GM21390 (cell line): ENCODE data around the gene CEACAM16.
"Not testable (repeated sequence)": the region's sequence is repeated elsewhere in the genome, so short reads cannot be mapped to it uniquely, and the experiment has no call there.

Experiments used
- ATAC-seq: cut with Tn5 transposase; IDR thresholded peaks from one replicate; pipeline ENCODE4 v1.9.1; 2021; ENCODE audit not compliant: unreplicated experiment

Gene CEACAM16, protein sequence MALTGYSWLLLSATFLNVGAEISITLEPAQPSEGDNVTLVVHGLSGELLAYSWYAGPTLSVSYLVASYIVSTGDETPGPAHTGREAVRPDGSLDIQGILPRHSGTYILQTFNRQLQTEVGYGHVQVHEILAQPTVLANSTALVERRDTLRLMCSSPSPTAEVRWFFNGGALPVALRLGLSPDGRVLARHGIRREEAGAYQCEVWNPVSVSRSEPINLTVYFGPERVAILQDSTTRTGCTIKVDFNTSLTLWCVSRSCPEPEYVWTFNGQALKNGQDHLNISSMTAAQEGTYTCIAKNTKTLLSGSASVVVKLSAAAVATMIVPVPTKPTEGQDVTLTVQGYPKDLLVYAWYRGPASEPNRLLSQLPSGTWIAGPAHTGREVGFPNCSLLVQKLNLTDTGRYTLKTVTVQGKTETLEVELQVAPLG

DNA sequence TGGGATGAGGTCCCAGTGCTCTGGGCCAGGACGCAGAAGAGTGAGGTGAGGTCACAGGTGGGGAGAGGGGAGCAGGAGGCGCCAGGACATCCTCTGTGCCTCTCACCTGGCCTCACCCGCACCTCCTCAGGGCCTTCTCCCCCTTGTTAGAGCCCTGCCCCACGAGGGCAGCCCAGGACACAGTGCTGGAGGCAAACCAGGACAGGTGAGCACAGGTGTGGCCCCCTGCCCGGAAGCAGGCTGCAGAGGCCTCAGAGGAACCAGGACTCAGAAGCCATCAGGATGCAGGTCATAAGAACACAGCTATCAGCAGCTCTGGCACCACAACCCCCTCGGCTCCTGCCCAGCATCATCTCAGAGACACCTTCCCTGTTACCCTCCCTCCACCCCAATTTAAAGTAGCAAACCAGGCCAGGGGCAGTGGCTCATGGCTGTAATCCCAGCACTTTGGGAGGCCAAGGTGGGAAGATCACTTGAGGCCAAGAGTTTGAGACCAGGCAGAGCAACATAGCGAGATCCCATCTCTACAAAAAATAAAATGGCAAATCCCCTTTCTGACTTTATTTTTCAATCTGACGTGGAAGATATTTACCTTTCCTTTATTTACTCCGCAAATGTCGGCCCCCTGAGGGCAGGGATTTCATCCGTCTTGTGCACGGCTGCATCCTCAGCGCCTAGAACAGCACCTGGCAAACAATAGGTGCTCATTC lies at the start of gene CEACAM16:
CEACAM16 (plus strand) TSS at position 660 of the 710 bp plus-strand sequence. CDS start 2,306 bp downstream, outside the sequence.
- no peak for ATAC-seq

DNA sequence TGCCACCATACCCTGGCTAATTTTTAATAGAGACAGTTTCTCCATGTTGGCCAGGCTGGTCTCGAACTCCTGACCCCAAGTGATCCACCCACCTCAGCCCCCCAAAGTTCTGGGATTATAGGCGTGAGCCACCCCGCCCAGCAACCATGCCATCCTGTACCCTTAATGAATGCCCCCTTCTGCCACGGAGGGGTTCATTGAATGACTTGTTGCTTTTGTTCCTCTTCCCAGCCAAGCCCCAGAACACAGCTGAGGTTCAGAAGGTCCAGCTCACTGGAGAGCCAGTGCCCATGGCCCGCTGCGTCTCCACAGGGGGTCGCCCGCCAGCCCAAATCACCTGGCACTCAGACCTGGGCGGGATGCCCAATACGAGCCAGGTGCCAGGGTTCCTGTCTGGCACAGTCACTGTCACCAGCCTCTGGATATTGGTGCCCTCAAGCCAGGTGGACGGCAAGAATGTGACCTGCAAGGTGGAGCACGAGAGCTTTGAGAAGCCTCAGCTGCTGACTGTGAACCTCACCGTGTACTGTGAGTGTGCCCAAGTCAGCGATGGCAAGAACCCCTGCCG lies 49.3 kb upstream of the CEACAM16 start:
- ATAC-seq = no peak

DNA sequence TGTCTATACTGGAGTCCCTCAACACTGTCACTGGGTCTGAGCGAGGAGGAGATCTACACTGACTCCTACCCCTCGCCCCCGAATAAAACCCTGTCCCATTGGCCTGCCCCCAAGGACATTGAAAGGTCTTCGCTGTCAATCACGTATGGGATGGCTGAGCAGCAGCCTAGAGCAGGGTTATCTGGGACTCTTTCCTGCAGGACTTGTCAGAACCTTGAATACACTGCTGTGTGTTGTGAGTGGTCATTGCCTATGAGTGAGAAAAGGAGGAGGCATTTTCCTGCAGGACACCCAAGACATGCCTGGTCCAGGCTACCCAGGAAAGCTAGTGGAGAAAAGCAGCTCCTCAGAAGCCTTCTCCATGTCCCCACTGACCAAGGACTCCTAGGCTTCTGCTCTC lies 45.6 kb upstream of the CEACAM16 start:
- ATAC-seq = no peak

DNA sequence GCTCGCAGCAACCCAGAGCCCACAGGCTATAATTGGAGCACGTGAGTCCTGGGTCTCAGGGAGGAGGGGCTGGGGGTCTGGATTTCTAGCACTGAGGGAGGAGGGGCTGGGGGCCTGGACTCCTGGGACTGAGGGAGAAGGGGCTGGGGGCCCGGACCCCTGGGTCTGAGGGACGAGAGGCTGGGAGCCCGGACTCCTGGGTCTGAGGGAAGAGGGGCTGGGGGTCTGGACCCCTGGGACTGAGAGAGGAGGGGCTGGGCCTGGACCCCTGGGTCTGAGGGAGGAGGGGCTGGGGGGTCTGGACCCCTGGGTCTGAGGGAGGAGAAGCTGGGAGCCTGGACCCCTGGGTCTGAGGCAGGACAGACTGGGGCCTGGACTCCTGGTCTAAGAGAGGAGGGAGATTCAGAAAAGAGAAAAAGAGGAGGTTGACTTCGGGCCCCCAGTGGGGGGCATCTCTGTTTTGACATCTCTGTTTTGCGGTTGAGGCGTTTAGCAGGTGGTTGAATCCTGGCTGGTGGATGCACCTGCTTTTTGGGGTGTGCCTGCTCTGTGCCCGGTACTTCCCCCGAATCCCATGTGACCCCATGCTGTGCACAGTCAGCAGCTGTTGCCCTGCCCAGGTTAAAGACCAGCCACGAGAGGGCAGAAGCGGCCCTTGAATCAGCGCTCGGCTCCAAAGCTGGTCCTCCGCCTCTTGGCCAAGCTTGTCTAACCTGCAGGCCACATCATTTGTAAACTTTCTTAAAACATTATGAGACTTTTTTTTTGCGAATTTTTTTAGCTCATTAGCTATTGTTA lies 44.8 kb upstream of the CEACAM16 start:
- ATAC-seq = peak; percentile 83

DNA sequence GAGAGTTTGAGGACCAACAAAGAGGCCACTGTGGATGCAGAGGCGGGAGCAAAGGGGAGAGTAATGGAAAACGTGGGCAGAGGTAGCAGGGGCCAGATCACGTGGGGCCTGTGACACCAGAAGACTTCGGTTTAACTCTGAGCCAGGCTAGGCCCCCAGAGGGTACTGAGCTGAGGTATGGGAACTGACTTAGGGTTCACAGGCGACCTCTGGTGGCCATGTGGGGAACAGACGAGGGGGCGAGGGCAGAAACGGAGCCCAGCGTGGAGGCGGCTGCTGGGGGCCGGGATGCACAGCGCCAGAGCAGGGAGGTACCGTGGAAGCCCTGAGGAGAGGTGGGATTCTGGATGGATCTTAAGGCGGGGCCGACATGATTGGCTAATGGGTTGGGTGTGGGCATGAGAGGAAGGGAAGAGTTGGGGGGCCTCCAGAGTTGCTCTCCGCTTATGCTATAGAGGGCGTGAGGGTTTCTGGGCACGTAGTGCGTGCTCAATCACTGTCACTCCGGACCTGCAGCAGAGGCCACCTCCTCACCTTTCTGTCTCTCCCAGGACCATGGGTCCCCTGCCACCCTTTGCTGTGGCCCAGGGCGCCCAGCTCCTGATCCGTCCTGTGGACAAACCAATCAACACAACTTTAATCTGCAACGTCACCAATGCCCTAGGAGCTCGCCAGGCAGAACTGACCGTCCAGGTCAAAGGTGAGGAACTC lies 41.6 kb upstream of the CEACAM16 start:
- no peak for ATAC-seq

DNA sequence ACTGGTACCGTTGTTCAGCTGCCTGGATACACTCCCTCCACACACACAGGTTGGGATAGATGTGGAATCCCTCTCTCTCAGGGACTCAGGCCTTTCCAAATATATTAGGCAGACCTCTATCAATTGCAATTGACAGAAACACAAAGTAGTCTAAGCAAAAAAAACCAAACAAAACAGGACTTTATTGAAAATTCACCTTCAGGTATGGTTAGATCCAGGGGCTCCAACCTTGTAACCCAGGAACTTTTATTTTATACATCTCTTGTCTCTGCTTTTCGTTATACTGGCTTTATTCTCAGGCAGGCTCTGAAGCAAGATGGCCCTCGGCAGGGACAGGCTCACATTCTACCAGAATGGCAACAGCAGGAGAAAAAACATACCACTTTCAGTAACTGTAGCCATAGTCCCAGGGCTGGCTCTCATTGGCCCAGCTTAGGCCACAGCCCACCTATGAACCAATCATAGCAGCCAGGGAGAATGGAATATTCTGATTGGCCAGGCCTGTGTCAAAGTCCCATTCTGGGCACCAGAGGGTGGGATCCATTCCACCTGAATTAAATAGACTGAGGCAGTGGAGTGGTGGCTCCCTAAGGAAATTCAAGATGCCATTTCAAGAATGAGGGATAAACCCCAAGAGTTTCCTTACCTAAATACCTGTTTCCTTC lies 40.8 kb upstream of the CEACAM16 start:
- ATAC-seq = no peak

DNA sequence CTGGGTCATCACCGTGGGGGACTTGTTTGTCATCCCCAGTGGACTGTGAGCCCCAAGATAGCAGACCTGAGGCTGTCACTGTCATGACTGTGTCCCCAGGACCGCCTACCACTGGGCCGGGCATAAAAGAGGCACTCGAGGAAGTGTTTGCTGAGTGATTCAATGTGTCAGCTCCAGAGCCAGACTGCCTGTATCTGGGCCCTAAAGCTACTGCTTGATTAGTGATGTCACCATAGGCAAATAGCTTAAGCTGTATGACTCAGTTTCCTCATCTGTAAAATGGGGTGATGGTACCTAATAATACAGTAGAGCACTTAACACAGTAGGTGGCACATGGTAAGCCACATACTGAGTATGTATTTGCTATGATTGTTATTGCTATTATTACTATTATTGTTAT lies 38.9 kb upstream of the CEACAM16 start:
- no peak for ATAC-seq

DNA sequence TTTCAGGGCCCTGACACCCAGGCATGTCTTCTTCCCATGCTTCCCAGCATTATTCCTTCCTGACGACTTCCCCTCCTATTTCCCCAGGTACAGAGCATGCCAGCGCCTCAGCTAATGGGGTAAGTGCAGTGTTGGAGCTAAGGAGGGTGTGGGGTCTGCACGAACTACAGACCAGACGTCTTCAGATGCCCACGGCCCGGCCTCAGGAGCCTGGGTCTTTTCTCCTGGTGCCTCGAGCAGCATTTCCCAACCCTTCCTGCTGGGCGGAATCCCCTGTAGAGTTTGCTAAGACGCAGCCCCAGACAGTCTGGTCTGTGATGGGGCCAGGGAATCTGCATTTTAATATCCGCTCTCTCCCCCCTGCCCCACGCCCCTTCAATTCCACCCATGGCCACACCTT lies 37.7 kb upstream of the CEACAM16 start:
- ATAC-seq = no peak

DNA sequence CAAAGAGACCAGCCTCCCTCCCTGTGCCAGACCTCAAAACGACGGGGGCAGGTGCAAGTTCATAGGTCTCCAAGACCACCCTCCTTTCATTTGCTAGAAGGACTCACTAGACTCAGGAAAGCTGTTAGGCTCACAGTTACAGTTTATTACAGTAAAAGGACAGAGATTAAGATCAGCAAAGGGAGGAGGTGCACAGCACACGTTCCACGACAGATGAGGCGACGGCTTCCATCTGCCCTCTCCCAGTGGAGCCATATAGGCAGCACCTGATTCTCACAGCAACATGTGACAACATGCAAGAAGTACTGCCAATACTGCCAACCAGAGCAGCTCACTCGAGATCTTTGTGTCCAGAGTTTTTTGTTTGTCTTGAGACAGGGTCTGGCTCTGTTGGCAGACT lies 37.0 kb upstream of the CEACAM16 start:
- ATAC-seq = no peak

DNA sequence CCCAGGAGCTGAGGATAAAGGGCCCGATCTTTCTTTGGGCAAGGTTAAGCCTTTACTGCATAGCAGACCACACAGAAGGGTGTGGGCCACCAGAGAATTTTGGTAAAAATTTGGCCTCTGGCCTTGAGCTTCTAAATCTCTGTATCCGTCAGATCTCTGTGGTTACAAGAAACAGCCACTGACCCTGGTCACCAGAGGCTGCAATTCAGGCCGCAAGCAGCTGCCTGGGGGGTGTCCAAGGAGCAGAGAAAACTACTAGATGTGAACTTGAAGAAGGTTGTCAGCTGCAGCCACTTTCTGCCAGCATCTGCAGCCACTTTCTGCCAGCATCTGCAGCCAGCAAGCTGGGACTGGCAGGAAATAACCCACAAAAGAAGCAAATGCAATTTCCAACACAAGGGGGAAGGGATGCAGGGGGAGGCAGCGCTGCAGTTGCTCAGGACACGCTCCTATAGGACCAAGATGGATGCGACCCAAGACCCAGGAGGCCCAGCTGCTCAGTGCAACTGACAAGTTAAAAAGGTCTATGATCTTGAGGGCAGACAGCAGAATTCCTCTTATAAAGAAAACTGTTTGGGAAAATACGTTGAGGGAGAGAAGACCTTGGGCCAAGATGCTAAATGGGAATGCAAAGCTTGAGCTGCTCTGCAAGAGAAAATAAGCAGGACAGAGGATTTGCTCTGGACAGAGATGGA lies 36.1 kb upstream of the CEACAM16 start:
- no peak for ATAC-seq

DNA sequence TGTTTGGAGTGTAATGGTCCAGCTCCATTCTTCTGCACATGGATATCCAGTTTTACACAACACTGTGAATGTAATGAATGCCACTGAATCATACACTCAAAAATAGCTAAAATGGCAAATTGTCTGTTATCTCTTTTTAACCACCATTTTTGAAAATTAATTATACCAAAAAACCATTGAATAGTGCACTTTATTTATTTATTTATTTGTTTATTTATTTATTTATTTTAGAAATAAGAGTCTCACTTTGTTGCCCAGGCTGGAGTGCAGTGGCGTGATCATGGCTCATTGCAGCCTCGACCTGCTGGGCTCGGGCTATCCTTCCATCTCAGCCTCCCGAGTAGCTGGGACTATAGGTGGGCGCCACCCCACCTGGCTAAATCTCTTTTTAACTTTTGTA lies 35.0 kb upstream of the CEACAM16 start:
- no peak for ATAC-seq

DNA sequence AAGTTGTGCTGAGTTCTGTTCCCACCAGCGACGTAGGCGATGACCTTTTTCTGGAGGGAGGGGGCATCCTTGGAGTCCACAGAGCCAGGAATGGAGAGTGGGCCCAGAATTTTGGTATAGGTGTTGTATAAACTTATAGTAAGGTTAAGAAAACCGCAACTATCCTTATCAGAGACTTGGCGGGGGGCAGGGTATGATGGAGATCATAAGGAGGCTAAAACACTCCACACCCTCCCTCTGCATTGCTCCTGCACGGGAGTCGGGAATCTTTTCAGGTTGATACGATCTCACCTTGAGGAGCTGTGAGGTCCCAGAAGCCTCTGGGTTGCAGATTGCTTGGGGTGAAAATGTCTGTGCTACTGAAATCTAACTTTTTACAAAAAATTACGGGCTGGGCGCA lies 34.0 kb upstream of the CEACAM16 start:
- ATAC-seq = no peak

DNA sequence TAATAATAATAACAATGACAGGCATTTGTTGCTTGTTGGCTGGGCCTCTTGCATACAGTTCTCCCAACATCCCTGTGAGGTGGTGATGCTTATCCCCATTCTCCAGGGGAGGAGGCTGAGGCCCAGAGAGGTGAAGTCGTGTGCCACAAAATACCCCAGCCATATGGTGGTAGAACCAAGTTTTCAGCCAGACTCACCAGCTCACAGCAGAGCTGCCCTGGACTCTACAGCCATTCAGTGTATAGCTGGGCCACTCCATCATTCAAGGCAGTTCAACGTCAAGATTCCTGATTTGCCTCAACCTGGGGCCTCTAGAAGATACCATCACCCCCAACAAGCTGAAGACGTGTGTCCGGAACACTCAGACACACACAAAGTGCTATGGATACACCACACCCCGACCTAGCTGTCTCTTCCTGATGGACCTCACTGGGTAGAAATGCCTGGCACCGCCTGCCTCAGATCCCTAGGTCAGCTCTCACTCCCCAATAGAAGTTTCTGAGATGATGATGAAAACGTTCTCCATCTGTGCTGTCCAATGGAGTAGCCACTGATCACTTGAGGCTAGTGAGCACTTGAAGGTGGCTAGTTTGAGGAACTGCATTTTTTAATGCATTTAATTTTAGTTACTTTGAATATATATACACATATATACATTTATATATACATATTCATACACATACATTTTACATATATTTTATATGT lies 31.9 kb upstream of the CEACAM16 start:
- ATAC-seq = no peak

DNA sequence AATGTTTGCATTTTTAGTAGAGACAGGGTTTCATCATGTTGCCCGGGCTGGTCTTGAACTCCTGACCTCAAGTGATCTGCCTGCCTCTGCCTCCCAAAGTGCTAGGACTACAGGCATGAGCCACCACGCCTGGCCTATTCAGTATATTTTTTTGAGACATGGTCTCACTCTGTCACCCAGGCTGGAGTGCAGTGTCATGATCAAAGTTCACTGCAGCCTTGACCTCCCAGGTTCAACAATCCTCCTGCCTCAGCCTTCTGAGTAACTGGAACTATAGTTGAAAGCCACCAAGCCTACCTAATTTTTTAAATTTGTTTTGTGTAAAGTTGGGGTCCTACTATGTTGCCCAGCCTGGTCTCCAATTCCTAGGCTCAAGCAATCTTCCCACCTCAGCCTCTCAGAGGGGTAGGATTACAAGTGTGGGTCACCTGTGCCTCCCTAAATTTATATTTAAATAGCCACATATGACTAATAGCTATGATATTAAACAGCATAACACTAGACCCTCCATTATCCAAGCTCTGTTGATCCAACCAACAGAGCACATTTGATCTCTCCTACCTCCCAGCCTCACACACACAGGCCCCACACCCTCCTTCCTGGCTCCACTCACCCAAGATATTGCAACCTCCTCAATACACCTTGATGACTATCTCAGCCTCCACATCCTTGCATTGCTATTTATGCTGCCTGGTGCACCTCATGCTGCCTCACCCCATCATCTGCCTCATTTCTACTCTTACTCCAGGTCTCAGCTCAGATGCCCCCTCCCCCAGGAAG lies 29.8 kb upstream of the CEACAM16 start:
- no peak for ATAC-seq

DNA sequence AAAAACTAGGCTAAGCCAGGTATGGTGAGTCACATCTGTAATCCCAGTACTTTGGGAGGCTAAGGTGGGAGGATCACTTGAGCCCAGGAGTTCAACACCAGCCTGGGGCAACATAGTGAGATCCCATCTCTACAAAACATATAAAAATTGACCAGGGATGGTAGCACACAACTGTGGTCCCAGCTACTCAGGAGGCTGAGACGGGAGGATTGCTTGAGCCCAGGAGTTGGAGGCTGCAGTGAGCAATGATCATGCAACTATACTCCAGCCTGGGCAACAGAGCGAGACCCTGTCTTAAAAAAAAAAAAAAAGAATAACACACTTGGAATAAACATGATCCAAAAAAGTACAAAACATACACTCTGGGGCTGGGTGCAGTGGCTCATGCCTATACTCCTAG lies 28.9 kb upstream of the CEACAM16 start:
- not testable (repeated sequence) for ATAC-seq

DNA sequence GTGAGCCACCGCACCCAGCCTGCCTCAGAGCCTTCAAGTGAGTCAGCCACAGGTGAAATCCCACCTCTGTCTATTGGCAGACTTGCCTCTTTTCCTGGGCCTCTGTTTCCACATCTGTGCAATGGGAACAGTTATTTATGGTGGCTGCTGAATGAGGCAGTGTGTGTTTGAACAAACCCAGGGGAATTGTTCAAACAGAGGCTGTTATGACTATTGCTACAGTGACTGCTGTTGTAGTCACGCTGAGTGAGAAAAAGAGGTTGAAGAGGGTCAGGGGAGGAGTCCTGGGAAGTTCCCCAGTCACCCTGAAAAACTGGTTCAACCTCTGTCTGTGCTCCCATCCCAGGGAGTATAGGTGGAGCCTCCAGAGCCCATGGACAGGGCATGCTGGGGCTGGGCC lies 27.6 kb upstream of the CEACAM16 start, which contains the start of gene CEACAM19:
CEACAM19 (plus strand) TSS at position 83 of the 400 bp plus-strand sequence. CDS start 450 bp downstream, outside the sequence.
- ATAC-seq = no peak

DNA sequence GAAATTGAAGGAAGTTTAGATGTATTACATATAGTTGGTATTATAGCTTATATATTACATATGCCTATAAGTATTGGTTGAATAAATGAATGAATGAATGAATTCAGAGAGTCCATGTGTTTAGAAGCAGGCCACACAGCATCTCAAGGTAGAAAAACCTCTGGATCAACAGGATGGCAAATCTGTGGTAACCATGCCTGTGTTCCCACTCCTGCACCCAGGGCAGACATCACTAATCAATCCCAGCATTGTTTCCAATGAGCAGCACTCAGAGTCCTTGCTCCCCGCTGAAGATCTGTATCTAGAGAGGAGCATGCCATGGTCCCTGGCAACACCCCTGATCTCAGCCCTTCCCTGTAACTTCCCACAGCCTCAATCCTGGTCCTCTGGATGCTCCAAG lies 26.7 kb upstream of the CEACAM16 start:
- no peak for ATAC-seq

DNA sequence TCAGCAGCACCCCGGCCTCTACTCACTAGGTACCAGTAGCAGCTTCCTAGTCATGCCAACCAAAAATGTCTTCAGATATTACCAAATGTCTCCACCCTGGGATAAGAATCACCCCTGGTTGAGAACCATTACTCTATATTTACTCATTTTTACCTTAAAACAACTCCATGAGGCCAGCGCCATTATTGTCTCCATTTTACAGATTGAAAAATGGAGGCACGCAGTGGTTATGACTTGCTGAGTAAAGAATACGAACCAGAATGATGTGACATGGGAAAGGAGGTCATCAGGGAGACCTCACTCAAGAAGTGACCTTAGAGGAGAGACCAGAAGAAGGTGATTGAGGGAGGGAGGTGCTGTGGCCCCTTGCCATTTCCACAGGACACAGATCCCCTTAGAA lies 25.4 kb upstream of the CEACAM16 start:
- no peak for ATAC-seq
